Measurements from ENCODE around the gene NFKB1.

NFKB1 gene

GRCh38 chr4:102530986-102531385 is 29.8 kb downstream of the NFKB1 start:
- no peak for DNase-seq (ENCODE audit: low read depth)
- H3K4me3 ChIP-seq (ENCODE audit: low read length): no peak overlapping the region
- no peak for TF ChIP-seq CTCF (conservative IDR thresholded peaks at IDR 0.05; ENCODE audit: low read length)

DNA sequence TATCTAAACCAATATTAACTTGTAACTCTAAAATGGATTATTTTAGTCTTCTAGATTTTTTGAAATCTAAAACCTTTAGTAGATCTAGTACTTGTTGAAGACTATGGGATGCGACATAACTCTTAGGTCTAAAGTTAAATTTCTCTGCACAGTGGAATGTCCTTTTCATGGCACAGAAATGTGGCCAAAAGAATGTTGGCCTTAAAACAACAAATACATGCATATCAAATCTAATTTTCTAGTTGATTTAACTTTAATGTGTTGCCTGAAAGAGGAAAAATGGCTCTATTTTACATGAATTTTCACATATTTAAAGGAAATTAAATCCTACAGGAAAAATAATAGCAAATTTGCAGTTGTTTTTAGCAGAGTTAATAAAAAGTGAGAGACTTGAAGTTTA is 30.3 kb downstream of the NFKB1 start:
- peak; percentile 16 for DNase-seq (ENCODE audit: low read depth)
- no peak overlapping the region for H3K4me3 ChIP-seq (ENCODE audit: low read length)

GRCh38 chr4:102533348-102533747 is 32.2 kb downstream of the NFKB1 start:
- no peak overlapping the region for H3K4me3 ChIP-seq (ENCODE audit: low read length)
- no peak for DNase-seq (ENCODE audit: low read depth)
- TF ChIP-seq CTCF (conservative IDR thresholded peaks at IDR 0.05; ENCODE audit: low read length): no peak

More for the DNA sequence above, 30.3 kb downstream of the NFKB1 start:
- TF ChIP-seq CTCF (conservative IDR thresholded peaks at IDR 0.05; ENCODE audit: low read length): no peak

GRCh38 chr4:102533904-102534303 is 32.7 kb downstream of the NFKB1 start:
- no peak overlapping the region for H3K4me3 ChIP-seq (ENCODE audit: low read length)
- no peak for DNase-seq (ENCODE audit: low read depth)
- no peak for TF ChIP-seq CTCF (conservative IDR thresholded peaks at IDR 0.05; ENCODE audit: low read length)

DNA sequence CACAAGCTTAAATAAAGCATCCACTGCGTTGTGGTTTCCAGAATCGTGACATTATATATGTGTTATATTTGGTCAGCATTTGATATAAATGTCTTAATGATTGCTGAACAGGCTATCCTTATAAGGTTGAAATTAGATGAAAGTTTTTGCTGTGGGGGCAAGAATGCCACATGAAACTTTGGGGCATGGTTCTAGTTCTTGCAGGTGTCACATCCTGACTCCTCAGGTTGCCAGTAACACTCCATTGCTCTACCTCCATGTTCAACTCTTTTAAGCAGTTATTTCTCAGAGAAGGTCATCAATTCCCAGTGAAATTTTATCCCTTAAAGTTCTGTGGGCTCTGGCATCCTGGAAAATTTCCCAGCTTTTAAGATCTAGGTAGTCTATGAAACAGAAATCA is 33.7 kb downstream of the NFKB1 start:
- TF ChIP-seq CTCF (conservative IDR thresholded peaks at IDR 0.05; ENCODE audit: low read length): no peak
- no peak for DNase-seq (ENCODE audit: low read depth)
- no peak overlapping the region for H3K4me3 ChIP-seq (ENCODE audit: low read length)

DNA sequence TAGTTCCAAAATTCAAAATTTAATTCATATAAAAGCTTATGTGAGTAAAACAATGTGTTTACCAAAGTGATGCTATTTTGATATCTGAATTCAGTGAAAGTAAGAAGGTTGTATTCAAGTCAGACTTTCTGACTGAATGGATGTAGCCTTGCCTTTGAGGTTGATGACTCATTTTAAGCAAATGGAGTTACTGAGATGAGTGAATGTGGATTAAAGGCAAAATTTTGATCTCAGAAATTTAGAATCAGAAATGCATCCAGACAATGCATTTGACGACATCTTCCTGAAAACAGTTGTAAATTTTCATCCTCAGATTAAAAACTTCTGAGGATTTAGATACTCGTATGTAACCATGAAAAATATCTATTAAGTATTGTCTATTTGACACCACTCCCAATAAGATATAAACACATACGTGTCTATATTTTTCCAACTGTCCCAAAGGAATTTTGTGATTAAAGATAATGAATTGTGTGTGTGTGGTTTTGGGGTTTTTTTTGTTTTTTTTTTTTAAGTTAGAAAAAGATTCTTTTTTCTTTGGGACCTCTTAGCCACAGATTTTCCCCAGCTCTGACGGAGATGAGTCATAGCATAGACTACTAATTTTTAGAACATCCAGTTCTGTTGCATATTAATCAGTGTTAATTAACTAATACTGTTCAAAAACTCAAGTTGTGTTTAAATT is 34.4 kb downstream of the NFKB1 start:
- no peak overlapping the region for H3K4me3 ChIP-seq (ENCODE audit: low read length)
- peak; percentile 43 for DNase-seq (ENCODE audit: low read depth)
- no peak for TF ChIP-seq CTCF (conservative IDR thresholded peaks at IDR 0.05; ENCODE audit: low read length)

DNA sequence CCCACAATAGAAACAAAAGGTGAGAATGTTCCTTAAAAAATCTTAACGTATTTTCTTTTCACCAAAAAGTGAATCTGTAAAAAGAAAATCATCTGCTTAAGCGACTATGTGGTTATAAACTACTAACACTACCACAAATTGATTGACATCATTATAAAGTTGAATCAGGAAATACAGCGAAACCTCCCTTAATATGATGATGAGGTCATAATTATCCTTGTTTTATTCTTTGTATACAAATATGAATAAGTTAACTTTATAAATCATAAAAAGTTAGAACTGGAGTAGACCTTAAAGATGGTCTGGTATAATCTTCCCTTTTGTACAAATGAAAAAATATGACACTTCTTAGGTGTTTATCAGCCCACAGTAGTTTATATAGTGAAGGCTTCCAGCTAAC is 35.6 kb downstream of the NFKB1 start:
- H3K4me3 ChIP-seq (ENCODE audit: low read length): no peak overlapping the region
- DNase-seq (ENCODE audit: low read depth): no peak
- TF ChIP-seq CTCF (conservative IDR thresholded peaks at IDR 0.05; ENCODE audit: low read length): no peak

All from AG10803 (cell line).